Hepatocyte (in vitro differentiated cells): Measurements from ENCODE around the gene STAMBP.
"Not testable (repeated sequence)": the region's sequence is repeated elsewhere in the genome, so short reads cannot be mapped to it uniquely, and the experiment has no call there.

Experiments
- EZH2 ChIP-seq: fragments of 200-600 bp; sonication (generic); IDR thresholded peaks from 2 replicates; pipeline ENCODE4 v1.6.1; 2016; ENCODE audit warnings: antibody characterized with exemption, mild to moderate bottlenecking, borderline replicate concordance
- TF ChIP-seq, protein P1 (sequence below): fragments of 200-600 bp; sonication (generic); IDR thresholded peaks from 2 replicates; pipeline ENCODE4 v1.5.1; 2016; ENCODE audit warnings: antibody characterized with exemption, mild to moderate bottlenecking; ENCODE audit not compliant: poor library complexity

GRCh38 chr2:73783883-73784282 is 44.9 kb upstream of the STAMBP start, which contains the start of gene C2orf78:
- not testable (repeated sequence) for TF ChIP-seq EZH2
- TF ChIP-seq, protein P1, sequence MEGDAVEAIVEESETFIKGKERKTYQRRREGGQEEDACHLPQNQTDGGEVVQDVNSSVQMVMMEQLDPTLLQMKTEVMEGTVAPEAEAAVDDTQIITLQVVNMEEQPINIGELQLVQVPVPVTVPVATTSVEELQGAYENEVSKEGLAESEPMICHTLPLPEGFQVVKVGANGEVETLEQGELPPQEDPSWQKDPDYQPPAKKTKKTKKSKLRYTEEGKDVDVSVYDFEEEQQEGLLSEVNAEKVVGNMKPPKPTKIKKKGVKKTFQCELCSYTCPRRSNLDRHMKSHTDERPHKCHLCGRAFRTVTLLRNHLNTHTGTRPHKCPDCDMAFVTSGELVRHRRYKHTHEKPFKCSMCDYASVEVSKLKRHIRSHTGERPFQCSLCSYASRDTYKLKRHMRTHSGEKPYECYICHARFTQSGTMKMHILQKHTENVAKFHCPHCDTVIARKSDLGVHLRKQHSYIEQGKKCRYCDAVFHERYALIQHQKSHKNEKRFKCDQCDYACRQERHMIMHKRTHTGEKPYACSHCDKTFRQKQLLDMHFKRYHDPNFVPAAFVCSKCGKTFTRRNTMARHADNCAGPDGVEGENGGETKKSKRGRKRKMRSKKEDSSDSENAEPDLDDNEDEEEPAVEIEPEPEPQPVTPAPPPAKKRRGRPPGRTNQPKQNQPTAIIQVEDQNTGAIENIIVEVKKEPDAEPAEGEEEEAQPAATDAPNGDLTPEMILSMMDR, result not testable (repeated sequence)
